A204.1 (cell line): ENCODE data around the gene CYP26B1.

Experiments
- FAIRE-seq: peaks from 2 replicates; lab custom pipeline; 2012; peaks lifted over from hg19 to GRCh38; lab: Jason Lieb, UNC

CYP26B1 gene

GRCh38 chr2:72141032-72141645 lies 6.5 kb downstream of the CYP26B1 start:
- FAIRE-seq = no peak

- FAIRE-seq = no peak
Observed at GRCh38 chr2:72140621-72140960, 7.1 kb downstream of the CYP26B1 start.

GRCh38 chr2:72139874-72140620 lies 7.6 kb downstream of the CYP26B1 start:
- FAIRE-seq = no peak

- no peak for FAIRE-seq
Observed at GRCh38 chr2:72139471-72139873, 8.2 kb downstream of the CYP26B1 start.

DNA sequence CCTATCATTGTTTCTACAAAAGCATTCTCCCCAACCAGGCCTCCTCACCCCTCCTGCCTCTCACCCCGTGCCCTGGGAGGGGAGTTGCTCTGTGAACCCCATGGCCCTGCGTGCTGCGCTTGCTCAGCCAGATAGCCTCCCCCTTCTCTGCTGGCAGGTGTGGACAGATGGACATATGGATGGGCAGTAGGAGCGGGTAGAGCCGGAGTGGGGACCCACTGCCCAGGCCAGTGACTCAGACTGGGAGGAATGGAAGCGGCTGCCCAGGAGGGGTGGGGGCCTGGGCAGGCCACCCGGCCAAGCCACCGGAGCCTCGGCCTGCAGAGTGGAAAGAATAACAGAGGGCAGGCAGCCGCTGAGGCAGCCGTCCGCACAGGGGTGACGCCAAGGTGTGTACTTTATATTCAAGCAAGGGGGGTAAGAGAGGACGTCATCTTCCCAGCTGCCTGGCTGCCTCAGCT lies 8.7 kb downstream of the CYP26B1 start:
- no peak for FAIRE-seq

DNA sequence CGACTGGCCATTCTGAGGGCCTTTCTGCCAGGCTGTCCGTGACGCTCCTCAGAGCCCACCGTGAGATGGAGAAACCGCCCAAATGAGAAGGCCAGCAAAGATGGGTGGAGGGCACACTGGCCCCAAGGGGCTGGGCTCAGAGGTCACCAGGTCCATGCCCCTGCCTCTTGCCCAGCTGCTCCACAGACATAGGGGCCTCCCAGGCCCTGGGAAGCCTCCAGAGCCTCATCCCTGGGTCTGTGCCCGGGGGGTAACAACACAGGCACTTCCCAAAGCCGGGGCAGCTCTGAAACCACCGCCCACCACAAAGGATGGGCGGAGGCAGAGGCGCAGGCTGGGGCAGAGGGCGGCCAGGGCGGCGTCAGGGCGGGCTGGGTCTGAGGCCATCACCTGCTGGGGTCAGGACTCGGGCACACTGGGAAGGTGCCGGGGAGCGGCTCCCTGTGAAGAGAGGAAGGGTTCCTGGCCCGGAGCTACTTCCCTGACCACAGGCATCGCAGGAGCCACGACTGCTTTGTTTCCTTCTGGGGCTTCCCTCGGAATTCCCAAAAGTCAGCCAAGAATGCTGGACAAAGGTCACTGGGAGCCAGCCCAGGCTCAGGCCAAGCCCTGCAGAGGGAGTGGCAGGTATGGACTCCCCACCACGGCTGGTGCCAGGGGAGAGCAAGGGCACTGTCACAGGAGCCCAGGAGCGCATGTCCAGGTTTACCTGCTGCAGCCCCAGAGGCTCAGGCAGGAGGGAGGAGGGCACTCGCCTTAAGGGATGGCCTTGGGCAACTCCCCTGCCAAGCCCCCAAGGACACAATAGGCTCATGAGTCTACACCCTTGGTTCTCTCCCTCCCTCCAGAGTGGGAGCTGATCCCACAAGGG lies 9.4 kb downstream of the CYP26B1 start:
- FAIRE-seq = no peak

DNA sequence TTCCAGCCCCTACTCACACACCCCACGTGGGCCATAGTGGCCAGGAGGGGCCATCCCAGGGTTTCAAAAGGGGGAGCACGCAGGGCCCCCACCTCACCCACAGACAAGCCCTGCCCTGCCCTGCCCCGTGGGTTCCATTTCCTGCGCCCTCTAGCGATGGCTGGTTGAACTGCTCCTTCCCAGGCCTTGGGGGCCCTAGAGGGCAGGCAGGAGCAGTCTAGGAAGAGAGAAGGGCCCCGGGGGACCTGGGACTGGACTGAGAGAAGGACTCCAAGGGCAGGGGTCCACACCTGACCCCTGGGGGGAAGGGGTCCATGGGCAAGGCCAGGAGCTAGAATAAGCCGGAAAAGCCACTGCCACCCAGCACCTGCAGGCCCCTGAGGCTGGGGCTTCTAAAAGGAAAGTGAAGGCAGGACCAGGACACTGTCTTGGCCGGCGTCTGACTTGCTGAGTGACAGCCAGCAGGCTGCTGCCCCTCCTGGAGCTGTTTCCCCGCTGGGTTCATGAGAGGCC lies 10.1 kb downstream of the CYP26B1 start:
- FAIRE-seq = no peak

- no peak for FAIRE-seq
Observed at GRCh38 chr2:72136933-72137497, 10.6 kb downstream of the CYP26B1 start.

DNA sequence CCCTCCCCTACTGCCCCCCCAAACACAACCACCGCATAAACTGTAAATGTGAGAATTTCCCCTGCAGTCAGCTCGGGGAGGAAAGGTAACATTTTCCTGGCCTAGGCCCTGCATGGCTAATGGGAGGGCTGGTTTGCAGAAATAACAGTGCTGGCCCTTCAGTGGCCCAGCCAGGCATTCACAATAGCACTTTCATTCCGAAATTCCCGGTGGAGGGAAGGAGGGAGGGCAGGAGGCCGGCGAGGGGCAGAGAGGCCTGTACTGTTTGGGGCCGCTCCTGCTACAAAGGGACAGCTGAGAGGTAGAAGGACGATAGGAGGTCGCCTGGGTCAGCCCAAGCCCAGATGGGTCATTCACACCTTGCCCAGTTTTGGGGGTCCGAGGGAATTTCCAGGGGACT lies 11.3 kb downstream of the CYP26B1 start:
- no peak for FAIRE-seq

DNA sequence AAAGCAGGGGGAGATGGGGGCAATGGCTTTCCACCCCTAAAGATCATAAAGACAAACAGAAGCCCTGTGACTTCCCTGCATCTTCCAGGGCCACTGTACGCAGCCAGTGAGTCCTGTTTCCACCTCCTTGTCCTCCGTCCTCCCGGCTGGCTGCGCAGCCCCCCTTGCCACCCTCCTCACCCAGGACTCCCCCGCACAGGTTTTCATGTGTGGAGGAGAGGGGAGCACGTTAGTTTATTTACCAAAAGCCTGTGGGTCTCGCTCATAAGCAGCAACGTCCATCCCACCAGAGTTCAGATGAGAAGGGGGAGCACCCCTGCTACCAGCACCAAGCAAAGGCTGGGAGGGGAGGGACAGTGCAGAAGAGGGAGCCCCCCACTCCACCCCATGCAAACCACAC lies 11.7 kb downstream of the CYP26B1 start:
- FAIRE-seq = no peak

- FAIRE-seq = no peak
Observed at GRCh38 chr2:72134997-72135800, 12.5 kb downstream of the CYP26B1 start.

DNA sequence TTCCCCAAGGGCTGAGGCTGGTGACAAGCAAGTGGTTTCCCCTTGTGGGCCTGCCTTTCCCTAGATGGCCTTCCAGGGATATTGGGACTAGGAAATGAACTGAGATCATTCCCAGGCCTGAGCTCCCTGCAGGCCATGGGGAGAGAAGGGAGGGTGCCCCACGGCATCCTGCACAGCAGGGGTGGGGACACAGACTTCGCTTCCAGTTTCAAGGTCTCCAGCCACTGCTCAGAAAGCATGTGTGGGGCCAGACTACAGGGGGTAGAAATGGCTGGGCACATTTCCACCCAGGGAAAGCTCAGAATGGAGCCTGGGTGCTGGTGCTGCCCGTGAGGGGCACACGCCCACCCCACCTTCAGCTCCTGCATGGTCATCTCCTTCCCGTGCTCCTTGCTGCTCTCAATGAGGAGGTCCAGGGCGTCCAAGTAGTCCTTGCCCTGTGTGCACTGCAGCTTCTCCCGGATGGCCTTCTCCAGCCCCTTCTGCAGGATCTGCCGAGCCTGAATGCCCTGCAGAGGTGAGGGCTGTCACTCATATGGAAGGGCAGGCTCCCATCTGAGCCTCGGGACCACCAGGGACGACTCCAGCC lies 13.2 kb downstream of the CYP26B1 start:
- no peak for FAIRE-seq

DNA sequence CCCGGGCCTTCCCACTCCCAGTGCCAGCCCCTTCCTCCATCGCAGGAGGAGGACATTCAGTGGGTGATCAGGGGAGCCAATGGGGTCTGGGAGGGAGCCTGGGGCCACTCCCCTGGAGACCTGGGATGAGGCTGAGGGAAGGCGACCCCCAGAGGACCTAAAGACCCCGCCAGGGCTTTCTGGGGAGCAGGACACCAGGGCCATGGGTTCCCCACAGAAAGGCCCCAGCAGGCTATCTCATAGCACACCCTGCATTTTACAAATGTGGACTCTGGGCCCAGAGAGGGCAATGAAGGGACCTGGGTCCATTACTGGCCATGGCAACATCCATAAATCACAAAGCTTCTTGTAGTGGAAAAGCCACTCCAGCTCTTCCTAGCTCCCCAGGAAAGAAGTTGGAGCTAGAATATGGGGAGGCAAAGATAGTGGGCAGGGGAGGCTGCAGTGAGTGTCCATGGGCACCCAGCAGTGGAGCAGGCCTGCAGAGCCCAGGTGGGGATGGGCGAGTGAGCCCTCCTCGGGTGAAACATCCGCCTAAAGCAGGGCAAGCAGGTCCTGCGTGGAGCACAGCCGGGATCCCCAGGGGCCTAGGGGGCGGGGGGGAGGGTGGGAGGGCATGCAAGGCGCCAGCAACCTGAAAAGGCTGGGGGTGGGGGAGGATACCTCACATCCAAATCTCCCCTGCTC lies 13.8 kb downstream of the CYP26B1 start:
- FAIRE-seq = no peak

- FAIRE-seq = no peak
Observed at GRCh38 chr2:72132981-72133720, 14.5 kb downstream of the CYP26B1 start.

GRCh38 chr2:72131916-72132841 lies 15.5 kb downstream of the CYP26B1 start:
- FAIRE-seq = no peak

GRCh38 chr2:72131371-72131891 lies 16.2 kb downstream of the CYP26B1 start:
- FAIRE-seq = no peak

GRCh38 chr2:72130659-72131360 lies 16.9 kb downstream of the CYP26B1 start:
- FAIRE-seq = no peak
